Keratinocyte (primary cell): ENCODE measurements around the gene MED12L. TPM values are rescaled to one million over a fixed set of nuclear protein-coding genes. Genes with fewer than 3 reads are reported as not detected.
A peak's percentile ranks its signal among the peaks of the same experiment; 100 is the strongest.

ENCODE experiments used
- DNase-seq: peaks from one replicate; pipeline ENCODE4 v3.0.0-alpha.2; 2011; ENCODE audit warnings: low read depth, missing footprints, low spot score
- FAIRE-seq: peaks from 2 replicates; lab custom pipeline; 2011; peaks lifted over from hg19 to GRCh38; lab: Jason Lieb, UNC
- H2AFZ ChIP-seq: 2 replicates; pipeline ENCODE4 v1.6.0; 2012; ENCODE audit warnings: low read length, control low read depth, inconsistent platforms; ENCODE audit not compliant: control insufficient read depth
- H3K27ac ChIP-seq: 2 replicates; pipeline ENCODE4 v1.5.1; 2011; ENCODE audit warnings: low read length; ENCODE audit not compliant: control insufficient read depth, insufficient read depth
- H3K27me3 ChIP-seq: 3 replicates; pipeline ENCODE4 v1.6.0; 2011; ENCODE audit warnings: low read length; ENCODE audit not compliant: control insufficient read depth, insufficient read depth; ENCODE audit errors: extremely low read depth
- H3K36me3 ChIP-seq, 2 experiments: 2 replicates in 1 of 2; 3 replicates in 1 of 2; pipeline ENCODE4 v1.5.1; 2011; ENCODE audit warnings: low read length in 2 of 2, mild to moderate bottlenecking in 1 of 2; ENCODE audit not compliant: control insufficient read depth in 2 of 2, insufficient read depth in 2 of 2; ENCODE audit errors: extremely low read depth in 1 of 2
- H3K4me1 ChIP-seq: 3 replicates; pipeline ENCODE4 v1.5.1; 2011; ENCODE audit warnings: low read length; ENCODE audit not compliant: control insufficient read depth, insufficient read depth; ENCODE audit errors: extremely low read depth
- H3K4me2 ChIP-seq: 3 replicates; pipeline ENCODE4 v1.6.0; 2011; ENCODE audit warnings: low read depth, low read length; ENCODE audit not compliant: control insufficient read depth, insufficient read depth; ENCODE audit errors: extremely low read depth
- H3K4me3 ChIP-seq, 3 experiments: fragments of 200-600 bp in 1 of 3; sonication (generic) in 1 of 3; 2 replicates in 2 of 3; 3 replicates in 1 of 3; pipeline ENCODE4 v1.5.1; 2011 to 2016; ENCODE audit warnings: low read length in 3 of 3, mild to moderate bottlenecking in 3 of 3, control low read depth in 2 of 3, inconsistent platforms in 1 of 3, low read depth in 1 of 3, mixed read lengths in 1 of 3, mixed run types in 1 of 3, moderate library complexity in 1 of 3; ENCODE audit not compliant: control insufficient read depth in 2 of 3, insufficient read depth in 2 of 3; ENCODE audit errors: extremely low read depth in 1 of 3
- H3K79me2 ChIP-seq: 2 replicates; pipeline ENCODE4 v1.6.0; 2012; ENCODE audit warnings: low read length; ENCODE audit not compliant: control insufficient read depth, insufficient read depth
- H3K9ac ChIP-seq: 3 replicates; pipeline ENCODE4 v1.6.0; 2011; ENCODE audit warnings: low read length; ENCODE audit not compliant: control insufficient read depth, insufficient read depth; ENCODE audit errors: extremely low read depth
- H3K9me1 ChIP-seq: 3 replicates; pipeline ENCODE4 v1.6.0; 2011; ENCODE audit warnings: low read length; ENCODE audit not compliant: control insufficient read depth, insufficient read depth; ENCODE audit errors: extremely low read depth
- H3K9me3 ChIP-seq: 2 replicates; pipeline ENCODE4 v1.5.1; 2012; ENCODE audit warnings: low read depth, low read length; ENCODE audit not compliant: control insufficient read depth
- H4K20me1 ChIP-seq: 3 replicates; pipeline ENCODE4 v1.6.0; 2011; ENCODE audit warnings: low read length; ENCODE audit not compliant: control insufficient read depth, insufficient read depth; ENCODE audit errors: extremely low read depth
- CTCF ChIP-seq, 3 experiments: IDR thresholded peaks in 1 of 3; conservative IDR thresholded peaks in 1 of 3; optimal IDR thresholded peaks in 1 of 3; 2 replicates in 2 of 3; 3 replicates in 1 of 3; pipeline versions ENCODE3 to v1.5.1; 2011; ENCODE audit warnings: low read length in 3 of 3, mild to moderate bottlenecking in 3 of 3, moderate library complexity in 2 of 3, control low read depth in 1 of 3, inconsistent platforms in 1 of 3; ENCODE audit not compliant: insufficient read depth in 2 of 3; ENCODE audit errors: extremely low read depth in 1 of 3
- EZH2 ChIP-seq: IDR thresholded peaks from one replicate; pipeline ENCODE4 v1.6.1; 2012; ENCODE audit warnings: inconsistent platforms, mild to moderate bottlenecking, low read length, moderate library complexity
- dilution Hi-C: fragments of 300-500 bp; cut with MboI; formaldehyde crosslinking; loops from one replicate; pipeline ENCODE4 v1.7.0; 2020; ENCODE audit warnings: low sequenced_read_pairs; ENCODE audit not compliant: extremely low pct_ligation_motif_present
- polyA plus RNA-seq, 5 experiments: library from polyadenylated mRNA; depleted of rRNA in 3 of 5; stranded (reverse) in 3 of 5; stranded (forward) in 1 of 5; unstranded in 1 of 5; fragments of >200 nt; gene quantifications; 1 replicate in 1 of 5; 2 replicates in 3 of 5; 3 replicates in 1 of 5; pipeline versions ENCODE4 v1.2.1 to v1.2.3, GENCODE V29; 2011 to 2012; ENCODE audit warnings: missing spikeins in 2 of 5, low read depth in 1 of 5, low replicate concordance in 1 of 5

MED12L gene
- polyA plus RNA-seq, 1 donor (not counting 4 experiments of a cell fraction or from before 2014, with no cell fraction given): 0.04 TPM

GRCh38 chr3:151410891-151411559 is 325.6 kb downstream of the MED12L start:
- H3K9me3 ChIP-seq: no peaks in the 10 kb centered on the region
- no peak overlapping the region for H2AFZ ChIP-seq
- H3K9me1 ChIP-seq: no peaks in the 10 kb centered on the region
- TF ChIP-seq CTCF (optimal IDR thresholded peaks at IDR 0.05 in 1 of 3, IDR thresholded peaks at IDR 0.05 in 1 of 3, conservative IDR thresholded peaks at IDR 0.05 in 1 of 3; ENCODE audit: extremely low read depth in 1 of 3, insufficient read depth in 2 of 3, low read length in 3 of 3): no peak
- TF ChIP-seq EZH2: no peak
- FAIRE-seq: no peak
- H3K79me2 ChIP-seq: no peaks in the 10 kb centered on the region
- no peak overlapping the region for H3K4me2 ChIP-seq
- H3K9ac ChIP-seq: no peak overlapping the region
- no peaks in the 10 kb centered on the region for H4K20me1 ChIP-seq
- dilution Hi-C loops: no loop called here
- no peak overlapping the region for H3K27ac ChIP-seq
- DNase-seq: no peak
- H3K27me3 ChIP-seq: no peaks in the 10 kb centered on the region
- no peaks in the 10 kb centered on the region for H3K4me1 ChIP-seq
- H3K36me3 ChIP-seq: no peaks in the 10 kb centered on the region
- no peak overlapping the region for H3K4me3 ChIP-seq

DNA sequence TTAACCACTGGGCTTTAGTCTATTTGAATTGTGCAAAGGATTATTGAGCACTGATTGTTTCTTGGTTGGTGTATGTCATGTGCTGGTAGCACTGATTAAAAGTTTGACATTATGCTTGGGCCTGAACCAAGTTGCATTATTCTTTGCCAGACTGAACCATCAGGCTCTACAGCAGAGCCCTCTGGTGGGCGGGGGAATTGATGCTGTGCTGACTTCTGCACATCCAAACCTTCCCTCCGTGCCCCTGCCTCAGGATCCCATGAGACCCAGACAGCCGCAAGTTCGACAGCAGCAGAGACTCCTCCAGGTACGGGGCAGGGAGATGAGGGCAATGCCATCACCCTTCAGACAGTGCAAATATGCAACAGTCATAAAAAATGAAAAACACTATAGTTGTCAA is 327.5 kb downstream of the MED12L start:
- no peaks in the 10 kb centered on the region for H3K79me2 ChIP-seq
- H4K20me1 ChIP-seq: no peaks in the 10 kb centered on the region
- H2AFZ ChIP-seq: no peak overlapping the region
- no peak overlapping the region for H3K9ac ChIP-seq
- H3K9me3 ChIP-seq: no peaks in the 10 kb centered on the region
- FAIRE-seq: no peak
- DNase-seq: no peak
- H3K27me3 ChIP-seq: no peaks in the 10 kb centered on the region
- H3K9me1 ChIP-seq: no peaks in the 10 kb centered on the region
- TF ChIP-seq CTCF (optimal IDR thresholded peaks at IDR 0.05 in 1 of 3, IDR thresholded peaks at IDR 0.05 in 1 of 3, conservative IDR thresholded peaks at IDR 0.05 in 1 of 3; ENCODE audit: extremely low read depth in 1 of 3, insufficient read depth in 2 of 3, low read length in 3 of 3) (peak in 2 of 3 experiments; percentile 11 to 45), EZH2 (no peak)
- H3K36me3 ChIP-seq: no peaks in the 10 kb centered on the region
- H3K4me2 ChIP-seq: no peak overlapping the region
- no peaks in the 10 kb centered on the region for H3K4me1 ChIP-seq
- H3K4me3 ChIP-seq: no peak overlapping the region
- no peak overlapping the region for H3K27ac ChIP-seq
- dilution Hi-C loops: no loop called here
